ENCODE measurements around the gene LMOD1.
"Not testable (repeated sequence)": the region's sequence is repeated elsewhere in the genome, so short reads cannot be mapped to it uniquely, and the experiment has no call there.

The LMOD1 gene

GRCh38 chr1:201880928-201881571, 65.3 kb downstream of the LMOD1 start:
- H3K4me1 ChIP-seq (ENCODE audit: control insufficient read depth, low read depth, low read length): peaks cover 10% of the 10 kb centered on the region

GRCh38 chr1:201877877-201878401, 68.4 kb downstream of the LMOD1 start:
- Histone ChIP-seq H3K27ac (ENCODE audit: low read length) (no peak overlapping the region), H3K27me3 (ENCODE audit: control insufficient read depth, insufficient read depth, low read length) (no peaks in the 10 kb centered on the region), H3K36me3 (ENCODE audit: control insufficient read depth, low read depth, low read length) (peaks cover 25% of the 10 kb centered on the region)

More at GRCh38 chr1:201880928-201881571, 65.3 kb downstream of the LMOD1 start:
- Histone ChIP-seq H3K9ac (ENCODE audit: low read length) (no peak overlapping the region), H3K9me3 (ENCODE audit: control insufficient read depth, low read depth, low read length) (no peaks in the 10 kb centered on the region), H3K27ac (ENCODE audit: low read length) (no peak overlapping the region), H3K4me3 (ENCODE audit: low read length) (no peak overlapping the region), H3K27me3 (ENCODE audit: control insufficient read depth, insufficient read depth, low read length) (no peaks in the 10 kb centered on the region), H3K36me3 (ENCODE audit: control insufficient read depth, low read depth, low read length) (no peaks in the 10 kb centered on the region)

GRCh38 chr1:201876148-201876818, 70.1 kb downstream of the LMOD1 start:
- H3K4me1 ChIP-seq (ENCODE audit: control insufficient read depth, low read depth, low read length): peaks cover 4% of the 10 kb centered on the region
- H3K27me3 ChIP-seq (ENCODE audit: control insufficient read depth, insufficient read depth, low read length): no peaks in the 10 kb centered on the region
- no peak overlapping the region for H3K9ac ChIP-seq (ENCODE audit: low read length)
- no peak overlapping the region for H3K4me3 ChIP-seq (ENCODE audit: low read length)
- H3K9me3 ChIP-seq (ENCODE audit: control insufficient read depth, low read depth, low read length): no peaks in the 10 kb centered on the region
- H3K36me3 ChIP-seq (ENCODE audit: control insufficient read depth, low read depth, low read length): peaks cover 42% of the 10 kb centered on the region
- no peak overlapping the region for H3K27ac ChIP-seq (ENCODE audit: low read length)

More at GRCh38 chr1:201877877-201878401, 68.4 kb downstream of the LMOD1 start:
- H3K9ac ChIP-seq (ENCODE audit: low read length): no peak overlapping the region
- H3K4me3 ChIP-seq (ENCODE audit: low read length): no peak overlapping the region
- peaks cover 10% of the 10 kb centered on the region for H3K4me1 ChIP-seq (ENCODE audit: control insufficient read depth, low read depth, low read length)
- no peaks in the 10 kb centered on the region for H3K9me3 ChIP-seq (ENCODE audit: control insufficient read depth, low read depth, low read length)

- H3K4me1 ChIP-seq (ENCODE audit: control insufficient read depth, low read depth, low read length): no peaks in the 10 kb centered on the region
- H3K4me3 ChIP-seq (ENCODE audit: low read length): no peak overlapping the region
- peaks cover 57% of the 10 kb centered on the region for H3K36me3 ChIP-seq (ENCODE audit: control insufficient read depth, low read depth, low read length)
- no peaks in the 10 kb centered on the region for H3K27me3 ChIP-seq (ENCODE audit: control insufficient read depth, insufficient read depth, low read length)
- no peak overlapping the region for H3K27ac ChIP-seq (ENCODE audit: low read length)
- H3K9me3 ChIP-seq (ENCODE audit: control insufficient read depth, low read depth, low read length): no peaks in the 10 kb centered on the region
- no peak overlapping the region for H3K9ac ChIP-seq (ENCODE audit: low read length)
Measured at GRCh38 chr1:201874672-201875071, 71.7 kb downstream of the LMOD1 start.

GRCh38 chr1:201870397-201870796, 76.0 kb downstream of the LMOD1 start:
- no peak overlapping the region for H3K9ac ChIP-seq (ENCODE audit: low read length)
- peaks cover 95% of the 10 kb centered on the region for H3K36me3 ChIP-seq (ENCODE audit: control insufficient read depth, low read depth, low read length)
- no peaks in the 10 kb centered on the region for H3K4me1 ChIP-seq (ENCODE audit: control insufficient read depth, low read depth, low read length)
- H3K27me3 ChIP-seq (ENCODE audit: control insufficient read depth, insufficient read depth, low read length): no peaks in the 10 kb centered on the region
- H3K27ac ChIP-seq (ENCODE audit: low read length): no peak overlapping the region
- H3K4me3 ChIP-seq (ENCODE audit: low read length): no peak overlapping the region
- H3K9me3 ChIP-seq (ENCODE audit: control insufficient read depth, low read depth, low read length): no peaks in the 10 kb centered on the region

GRCh38 chr1:201861448-201861847, 84.9 kb downstream of the LMOD1 start:
- Histone ChIP-seq H3K27ac (ENCODE audit: low read length) (no peak overlapping the region), H3K9me3 (ENCODE audit: control insufficient read depth, low read depth, low read length) (no peaks in the 10 kb centered on the region), H3K4me1 (ENCODE audit: control insufficient read depth, low read depth, low read length) (no peaks in the 10 kb centered on the region), H3K36me3 (ENCODE audit: control insufficient read depth, low read depth, low read length) (peaks cover 95% of the 10 kb centered on the region), H3K4me3 (ENCODE audit: low read length) (no peak overlapping the region), H3K9ac (ENCODE audit: low read length) (no peak overlapping the region), H3K27me3 (ENCODE audit: control insufficient read depth, insufficient read depth, low read length) (no peaks in the 10 kb centered on the region)

- Histone ChIP-seq H3K27ac (ENCODE audit: low read length) (no peak overlapping the region), H3K9ac (ENCODE audit: low read length) (no peak overlapping the region), H3K4me1 (ENCODE audit: control insufficient read depth, low read depth, low read length) (no peaks in the 10 kb centered on the region), H3K4me3 (ENCODE audit: low read length) (no peak overlapping the region), H3K36me3 (ENCODE audit: control insufficient read depth, low read depth, low read length) (peaks cover 95% of the 10 kb centered on the region), H3K9me3 (ENCODE audit: control insufficient read depth, low read depth, low read length) (no peaks in the 10 kb centered on the region), H3K27me3 (ENCODE audit: control insufficient read depth, insufficient read depth, low read length) (no peaks in the 10 kb centered on the region)
Measured at GRCh38 chr1:201859424-201859823, 86.9 kb downstream of the LMOD1 start.

- not testable (repeated sequence) for H3K27ac ChIP-seq (ENCODE audit: low read length); H3K4me3 ChIP-seq (ENCODE audit: low read length); H3K27me3 ChIP-seq (ENCODE audit: control insufficient read depth, insufficient read depth, low read length); H3K4me1 ChIP-seq (ENCODE audit: control insufficient read depth, low read depth, low read length); H3K9me3 ChIP-seq (ENCODE audit: control insufficient read depth, low read depth, low read length); H3K9ac ChIP-seq (ENCODE audit: low read length)
- H3K36me3 ChIP-seq (ENCODE audit: control insufficient read depth, low read depth, low read length): peaks cover 95% of the 10 kb centered on the region
Measured at GRCh38 chr1:201856722-201857121, 89.6 kb downstream of the LMOD1 start.

GRCh38 chr1:201851949-201852348, 94.4 kb downstream of the LMOD1 start:
- H3K27ac ChIP-seq (ENCODE audit: low read length): no peak overlapping the region
- H3K9me3 ChIP-seq (ENCODE audit: control insufficient read depth, low read depth, low read length): no peaks in the 10 kb centered on the region
- H3K27me3 ChIP-seq (ENCODE audit: control insufficient read depth, insufficient read depth, low read length): no peaks in the 10 kb centered on the region
- no peak overlapping the region for H3K4me3 ChIP-seq (ENCODE audit: low read length)
- no peak overlapping the region for H3K9ac ChIP-seq (ENCODE audit: low read length)
- no peaks in the 10 kb centered on the region for H3K4me1 ChIP-seq (ENCODE audit: control insufficient read depth, low read depth, low read length)
- H3K36me3 ChIP-seq (ENCODE audit: control insufficient read depth, low read depth, low read length): peaks cover 95% of the 10 kb centered on the region

- H3K9ac ChIP-seq (ENCODE audit: low read length): no peak overlapping the region
- H3K27me3 ChIP-seq (ENCODE audit: control insufficient read depth, insufficient read depth, low read length): no peaks in the 10 kb centered on the region
- no peaks in the 10 kb centered on the region for H3K4me1 ChIP-seq (ENCODE audit: control insufficient read depth, low read depth, low read length)
- no peaks in the 10 kb centered on the region for H3K9me3 ChIP-seq (ENCODE audit: control insufficient read depth, low read depth, low read length)
- peaks cover 77% of the 10 kb centered on the region for H3K36me3 ChIP-seq (ENCODE audit: control insufficient read depth, low read depth, low read length)
- H3K27ac ChIP-seq (ENCODE audit: low read length): no peak overlapping the region
- H3K4me3 ChIP-seq (ENCODE audit: low read length): no peak overlapping the region
Measured at GRCh38 chr1:201850053-201850397, 96.3 kb downstream of the LMOD1 start.

GRCh38 chr1:201849372-201850052, 96.8 kb downstream of the LMOD1 start:
- Histone ChIP-seq H3K27me3 (ENCODE audit: control insufficient read depth, insufficient read depth, low read length) (no peaks in the 10 kb centered on the region), H3K4me1 (ENCODE audit: control insufficient read depth, low read depth, low read length) (no peaks in the 10 kb centered on the region), H3K27ac (ENCODE audit: low read length) (no peak overlapping the region), H3K9ac (ENCODE audit: low read length) (no peak overlapping the region), H3K36me3 (ENCODE audit: control insufficient read depth, low read depth, low read length) (peaks cover 72% of the 10 kb centered on the region), H3K4me3 (ENCODE audit: low read length) (no peak overlapping the region), H3K9me3 (ENCODE audit: control insufficient read depth, low read depth, low read length) (no peaks in the 10 kb centered on the region)
